GM12801 (cell line): ENCODE data around the gene OCA2.

Source experiments
- TF ChIP-seq, protein P1 (sequence below): IDR thresholded peaks from one replicate; pipeline ENCODE4 v1.5.1; 2011; ENCODE audit warnings: control low read depth; ENCODE audit not compliant: insufficient read length; ENCODE audit errors: extremely low read depth

The OCA2 gene

DNA sequence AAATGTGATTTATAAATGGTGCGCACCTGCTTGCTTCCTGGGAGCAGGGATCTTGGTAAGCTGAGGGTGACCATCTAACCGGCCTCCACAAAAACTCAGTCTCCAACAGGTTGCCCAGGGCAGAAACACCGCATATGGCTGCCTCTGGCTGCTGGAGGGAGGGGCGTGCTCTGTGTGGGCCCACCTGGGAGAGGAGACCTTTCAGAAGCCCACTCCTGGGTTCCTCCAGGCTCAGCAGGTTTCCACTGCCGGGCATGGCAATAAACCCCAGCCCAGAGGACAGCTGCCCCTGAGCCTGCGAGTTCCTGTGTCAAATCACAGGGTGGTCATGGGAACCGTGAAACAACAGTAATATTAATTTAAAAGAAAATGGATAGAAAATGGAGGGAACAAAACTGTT, 85.6 kb downstream of the OCA2 start:
- TF ChIP-seq, protein P1, sequence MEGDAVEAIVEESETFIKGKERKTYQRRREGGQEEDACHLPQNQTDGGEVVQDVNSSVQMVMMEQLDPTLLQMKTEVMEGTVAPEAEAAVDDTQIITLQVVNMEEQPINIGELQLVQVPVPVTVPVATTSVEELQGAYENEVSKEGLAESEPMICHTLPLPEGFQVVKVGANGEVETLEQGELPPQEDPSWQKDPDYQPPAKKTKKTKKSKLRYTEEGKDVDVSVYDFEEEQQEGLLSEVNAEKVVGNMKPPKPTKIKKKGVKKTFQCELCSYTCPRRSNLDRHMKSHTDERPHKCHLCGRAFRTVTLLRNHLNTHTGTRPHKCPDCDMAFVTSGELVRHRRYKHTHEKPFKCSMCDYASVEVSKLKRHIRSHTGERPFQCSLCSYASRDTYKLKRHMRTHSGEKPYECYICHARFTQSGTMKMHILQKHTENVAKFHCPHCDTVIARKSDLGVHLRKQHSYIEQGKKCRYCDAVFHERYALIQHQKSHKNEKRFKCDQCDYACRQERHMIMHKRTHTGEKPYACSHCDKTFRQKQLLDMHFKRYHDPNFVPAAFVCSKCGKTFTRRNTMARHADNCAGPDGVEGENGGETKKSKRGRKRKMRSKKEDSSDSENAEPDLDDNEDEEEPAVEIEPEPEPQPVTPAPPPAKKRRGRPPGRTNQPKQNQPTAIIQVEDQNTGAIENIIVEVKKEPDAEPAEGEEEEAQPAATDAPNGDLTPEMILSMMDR: no peak

DNA sequence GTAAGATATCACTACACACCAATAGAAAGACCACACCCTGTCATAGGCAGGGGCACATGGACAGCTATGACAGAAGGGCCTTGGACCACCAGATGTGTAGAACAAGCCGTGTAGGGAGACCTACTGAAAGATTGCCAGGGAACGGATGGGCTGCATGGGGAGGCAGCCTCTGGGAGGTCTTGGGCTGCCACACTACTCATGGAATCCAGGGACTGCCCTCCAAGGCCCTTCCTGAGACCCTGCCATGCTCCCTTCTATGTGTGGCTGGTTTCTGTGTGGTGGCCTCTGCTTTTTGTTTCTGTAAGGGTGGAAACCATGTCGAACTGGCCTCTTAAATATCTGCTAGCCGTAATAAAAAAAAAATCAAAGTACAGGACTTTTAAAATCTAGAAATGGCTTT, 86.9 kb downstream of the OCA2 start:
- TF ChIP-seq, protein P1: no peak

DNA sequence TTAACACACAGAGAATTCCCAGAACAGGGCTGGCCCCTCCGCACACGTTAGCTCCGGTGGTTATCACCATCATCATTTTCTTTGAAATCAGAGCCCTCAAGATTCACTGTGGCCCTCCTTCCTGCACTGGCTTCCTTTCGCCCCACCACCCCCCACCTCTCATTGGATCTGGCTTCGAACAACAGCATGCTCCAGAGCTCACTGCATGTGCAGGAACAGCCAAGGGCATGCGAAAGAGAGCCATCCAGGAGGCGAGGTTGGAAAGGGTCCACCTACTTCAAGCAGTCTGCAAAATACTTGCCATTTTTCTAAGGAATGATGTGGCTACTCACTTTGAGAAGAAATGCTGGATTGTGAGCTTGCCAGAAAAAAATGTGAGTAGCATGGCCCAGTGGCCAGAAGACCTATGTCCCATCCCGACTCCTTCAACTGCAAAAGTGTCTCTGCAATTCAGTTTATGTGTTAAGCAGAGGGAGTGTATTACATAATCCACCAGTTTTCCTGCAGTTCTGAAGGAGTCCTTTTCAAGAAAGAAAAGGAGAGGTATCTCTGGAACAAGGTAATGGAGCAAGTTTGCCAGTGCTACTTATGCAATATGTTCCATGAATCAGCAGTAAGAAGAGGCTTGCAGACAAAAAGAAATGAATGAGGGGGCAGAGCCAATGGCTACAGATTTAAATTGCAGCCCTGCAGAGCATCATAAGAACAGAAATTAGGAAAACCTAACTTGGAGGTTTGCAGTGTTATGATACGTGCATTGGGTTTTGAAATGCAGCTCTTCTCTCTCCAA, 92.8 kb downstream of the OCA2 start:
- TF ChIP-seq, protein P1: no peak

DNA sequence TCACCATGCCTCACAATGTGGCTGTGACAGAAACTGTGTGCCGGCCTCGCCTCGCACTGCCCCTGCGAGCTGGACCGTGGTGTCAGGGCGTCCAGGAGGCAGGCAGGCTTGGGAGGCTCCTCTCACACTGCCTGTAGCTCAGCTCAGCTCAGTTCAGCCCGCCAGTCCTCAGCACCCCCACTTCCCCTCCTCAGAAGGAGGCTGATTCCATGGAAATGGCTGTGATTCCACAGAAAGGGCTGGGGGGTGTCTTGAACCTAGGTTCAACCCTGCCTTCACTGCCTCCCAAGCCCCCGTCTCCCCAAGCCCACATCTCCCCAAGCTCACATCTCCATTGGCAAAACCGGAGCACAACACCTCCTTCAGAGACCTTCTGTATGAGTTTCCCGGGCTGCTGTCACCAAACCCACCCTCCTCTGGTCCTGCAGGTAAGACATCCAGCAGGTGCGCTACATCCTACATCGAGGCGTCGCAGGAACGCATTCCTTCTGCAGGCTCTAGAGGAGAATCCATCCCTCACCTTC, 94.0 kb downstream of the OCA2 start:
- TF ChIP-seq, protein P1: no peak

DNA sequence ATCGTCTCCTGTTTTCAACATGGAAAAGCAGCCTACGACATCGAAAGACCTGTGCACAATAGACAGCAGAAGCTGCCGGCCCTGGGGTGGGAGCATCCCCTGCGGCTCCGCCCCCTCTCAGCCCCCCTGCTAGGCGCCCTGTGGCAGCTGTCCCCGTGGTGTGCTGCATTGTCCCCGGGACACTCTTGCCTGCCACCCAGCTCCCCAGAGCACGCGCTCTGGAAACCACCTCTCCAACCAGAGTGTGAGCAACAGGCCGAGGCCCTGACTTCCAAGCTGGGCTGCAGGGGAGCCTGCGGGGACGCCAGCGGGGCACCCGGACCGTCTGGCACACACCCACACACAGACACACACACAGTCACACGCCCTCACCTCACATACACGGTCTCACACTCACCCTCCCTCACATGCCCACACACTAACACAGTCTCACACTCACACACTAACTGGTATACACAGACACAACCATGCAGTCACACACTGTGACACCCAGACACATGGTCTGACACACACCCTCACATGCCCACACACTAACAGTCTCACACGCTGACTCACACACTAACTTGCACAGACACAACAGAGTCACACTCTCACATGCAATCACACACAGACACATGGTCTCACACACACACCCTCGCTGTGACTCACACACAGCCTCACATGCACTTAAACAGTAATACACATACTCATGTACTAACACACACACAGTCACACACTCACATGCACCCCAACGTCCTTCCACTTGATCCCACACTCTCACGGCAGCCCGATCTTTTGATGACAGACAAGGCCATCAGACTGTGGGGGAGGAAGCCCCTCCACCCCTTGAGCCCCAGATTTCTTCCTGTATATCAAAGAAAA, 94.7 kb downstream of the OCA2 start:
- TF ChIP-seq, protein P1: no peak

DNA sequence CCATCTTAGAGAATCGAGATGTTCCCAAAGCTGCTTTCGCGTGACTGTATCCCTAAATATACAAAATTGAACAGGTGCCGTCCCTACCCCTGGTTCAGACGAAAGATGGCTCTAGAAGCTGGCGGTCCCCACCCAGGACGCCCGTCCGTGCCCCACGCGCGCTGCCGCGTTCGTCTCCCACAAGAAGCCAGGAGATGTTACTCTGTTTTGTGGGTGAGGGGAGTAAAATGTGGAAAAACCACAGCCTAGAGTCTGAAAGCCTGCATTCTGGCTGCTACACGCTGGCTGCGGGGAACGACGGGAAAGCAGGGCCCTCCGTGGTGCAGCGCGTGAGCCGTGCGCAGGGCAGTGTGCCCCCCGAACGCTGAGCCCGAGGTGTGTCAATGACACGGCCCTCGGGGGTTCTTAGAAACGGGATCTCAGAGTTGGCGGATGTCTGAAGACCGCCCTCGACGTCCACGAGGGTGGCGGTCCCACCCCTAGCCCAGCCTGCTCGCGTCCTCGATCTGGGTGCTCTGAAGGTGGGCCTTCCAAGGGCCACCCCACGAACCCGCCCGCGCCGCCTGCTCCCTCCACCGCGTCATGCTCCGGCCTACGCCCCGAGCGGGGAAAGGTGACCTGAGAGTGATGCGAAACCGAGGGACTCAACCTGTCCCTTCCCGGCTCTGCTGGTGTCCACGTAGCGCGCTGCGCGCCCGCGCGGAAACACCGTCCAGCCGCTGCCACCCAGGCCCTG, 95.6 kb downstream of the OCA2 start:
- TF ChIP-seq, protein P1: no peak

DNA sequence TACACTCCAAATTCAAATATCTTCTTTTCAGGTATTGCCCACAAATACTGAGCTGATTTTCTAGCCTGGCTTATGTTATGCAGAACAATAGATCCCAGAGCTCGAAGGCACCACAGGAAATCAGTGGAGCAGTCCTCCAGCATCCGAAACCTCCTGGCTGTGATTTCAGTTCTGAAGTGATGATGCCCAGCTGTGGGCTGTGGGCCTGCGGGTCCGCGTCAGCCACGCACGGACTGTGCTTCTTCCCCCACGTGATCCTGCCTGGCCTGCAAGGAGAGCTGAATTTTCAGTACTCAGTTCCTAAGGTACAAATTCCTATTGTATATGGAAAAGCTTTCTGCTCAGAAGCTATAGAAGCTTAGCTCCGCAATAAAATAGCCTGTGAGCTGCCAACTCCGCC, 96.2 kb downstream of the OCA2 start:
- TF ChIP-seq, protein P1: no peak
